Transverse colon (tissue), 4 donors: Measurements from ENCODE around the gene ANXA10.

Experiments
- POLR2A ChIP-seq: fragments of 450-650 bp; IDR thresholded peaks from one replicate; pipeline ENCODE4 v1.6.1; 2016; ENCODE audit warnings: antibody characterized with exemption, mild to moderate bottlenecking, moderate library complexity
- POLR2AphosphoS5 ChIP-seq, 3 donors: sonication (generic); formaldehyde crosslinking; IDR thresholded peaks; one replicate each; pipeline ENCODE4 v1.6.1; 2016; ENCODE audit warnings: antibody characterized with exemption in 3 of 3
- TF ChIP-seq, protein P1 (sequence below), 5 experiments: fragments of 200-600 bp in 3 of 5; fragments of 450-650 bp in 2 of 5; sonication (generic) in 3 of 5; IDR thresholded peaks; 1 replicate in 2 of 5; 2 replicates in 3 of 5; pipeline ENCODE4 v1.5.1; 2016 to 2017; ENCODE audit warnings: antibody characterized with exemption in 5 of 5, inconsistent platforms in 3 of 5, mild to moderate bottlenecking in 2 of 5, moderate library complexity in 1 of 5

DNA sequence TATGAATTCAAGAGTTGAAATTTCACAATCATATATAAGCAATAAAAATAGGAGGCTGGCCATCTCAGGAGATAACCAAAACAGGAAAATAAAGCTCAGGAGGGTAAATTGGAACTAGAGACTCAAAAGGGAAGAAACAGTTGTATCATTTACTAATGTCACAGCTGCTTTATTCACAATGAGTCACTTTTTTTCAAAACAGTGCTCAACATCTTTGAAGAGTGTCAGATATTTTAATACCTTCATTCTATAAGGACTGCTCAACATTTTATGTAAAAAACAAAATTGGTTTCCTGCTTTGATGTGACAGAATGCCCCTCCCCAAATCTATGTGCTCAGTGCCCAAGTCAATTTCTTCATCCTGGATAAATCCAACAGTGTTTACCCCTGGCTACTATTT is 128.6 kb downstream of the ANXA10 start:
- TF ChIP-seq, protein P1, sequence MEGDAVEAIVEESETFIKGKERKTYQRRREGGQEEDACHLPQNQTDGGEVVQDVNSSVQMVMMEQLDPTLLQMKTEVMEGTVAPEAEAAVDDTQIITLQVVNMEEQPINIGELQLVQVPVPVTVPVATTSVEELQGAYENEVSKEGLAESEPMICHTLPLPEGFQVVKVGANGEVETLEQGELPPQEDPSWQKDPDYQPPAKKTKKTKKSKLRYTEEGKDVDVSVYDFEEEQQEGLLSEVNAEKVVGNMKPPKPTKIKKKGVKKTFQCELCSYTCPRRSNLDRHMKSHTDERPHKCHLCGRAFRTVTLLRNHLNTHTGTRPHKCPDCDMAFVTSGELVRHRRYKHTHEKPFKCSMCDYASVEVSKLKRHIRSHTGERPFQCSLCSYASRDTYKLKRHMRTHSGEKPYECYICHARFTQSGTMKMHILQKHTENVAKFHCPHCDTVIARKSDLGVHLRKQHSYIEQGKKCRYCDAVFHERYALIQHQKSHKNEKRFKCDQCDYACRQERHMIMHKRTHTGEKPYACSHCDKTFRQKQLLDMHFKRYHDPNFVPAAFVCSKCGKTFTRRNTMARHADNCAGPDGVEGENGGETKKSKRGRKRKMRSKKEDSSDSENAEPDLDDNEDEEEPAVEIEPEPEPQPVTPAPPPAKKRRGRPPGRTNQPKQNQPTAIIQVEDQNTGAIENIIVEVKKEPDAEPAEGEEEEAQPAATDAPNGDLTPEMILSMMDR (IDR thresholded peaks at IDR 0.05): no peak
- TF ChIP-seq POLR2A (no peak), POLR2AphosphoS5 (IDR thresholded peaks at IDR 0.05) (no peak)
